Hippocampal formation (tissue), 2 donors: ENCODE data around the gene CD58.

Experiments
- DNase-seq, 2 donors: peaks; one replicate each; lab custom pipeline; 2025; lab: John Stamatoyannopoulos, UW

CD58 gene

GRCh38 chr1:116510361-116510760, 60.5 kb downstream of the CD58 start:
- DNase-seq: no peak

GRCh38 chr1:116508984-116509980, 61.5 kb downstream of the CD58 start:
- no peak for DNase-seq

GRCh38 chr1:116508085-116508983, 62.5 kb downstream of the CD58 start:
- DNase-seq: no peak

GRCh38 chr1:116507631-116508030, 63.2 kb downstream of the CD58 start:
- DNase-seq: no peak

GRCh38 chr1:116506132-116507004, 64.5 kb downstream of the CD58 start:
- DNase-seq: no peak

DNA sequence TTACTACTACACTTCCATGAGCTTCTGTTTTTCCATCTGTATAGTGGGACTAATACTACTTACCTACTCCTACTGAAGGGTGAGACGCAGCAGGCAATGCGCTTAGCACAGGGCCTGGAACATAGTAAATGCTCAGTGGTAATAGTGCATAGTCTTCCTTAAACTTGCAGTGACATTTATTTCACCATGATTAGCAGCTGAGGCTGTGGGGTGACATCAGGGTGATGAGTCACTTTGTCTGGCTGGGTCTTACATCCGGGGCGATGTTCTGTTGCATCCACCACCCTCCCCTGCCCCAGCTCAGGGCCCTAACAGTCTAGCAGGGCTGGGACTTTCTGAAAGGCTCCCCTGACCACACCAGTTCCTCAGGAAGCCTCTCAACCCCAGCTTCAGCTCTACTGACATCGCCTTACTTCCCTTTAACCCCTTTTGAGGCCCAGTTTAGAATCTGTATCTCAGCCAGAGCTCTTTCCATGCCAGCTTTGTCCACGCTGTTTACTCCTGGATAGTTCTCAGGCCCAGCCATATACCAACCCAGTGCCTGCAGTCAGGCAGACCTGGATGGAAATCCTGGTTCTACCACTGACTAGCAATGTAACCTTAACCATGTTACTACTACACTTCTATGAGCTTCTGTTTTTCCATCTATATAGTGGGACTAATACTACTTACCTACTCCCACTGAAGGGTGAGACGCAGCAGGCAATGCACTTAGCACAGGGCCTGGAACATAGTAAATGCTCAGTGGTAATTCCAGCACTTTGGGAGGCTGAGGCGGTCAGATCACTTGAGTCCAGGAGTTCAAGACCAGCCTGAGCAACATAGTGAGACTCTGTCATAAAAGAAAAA, 66.3 kb downstream of the CD58 start:
- DNase-seq: peak in 1 of 2 donors; percentile 28

- DNase-seq: no peak
Measured at GRCh38 chr1:116503546-116504307, 67.1 kb downstream of the CD58 start.

- DNase-seq: no peak
Measured at GRCh38 chr1:116502671-116503314, 68.0 kb downstream of the CD58 start.

- no peak for DNase-seq
Measured at GRCh38 chr1:116501870-116502244, 69.0 kb downstream of the CD58 start.

DNA sequence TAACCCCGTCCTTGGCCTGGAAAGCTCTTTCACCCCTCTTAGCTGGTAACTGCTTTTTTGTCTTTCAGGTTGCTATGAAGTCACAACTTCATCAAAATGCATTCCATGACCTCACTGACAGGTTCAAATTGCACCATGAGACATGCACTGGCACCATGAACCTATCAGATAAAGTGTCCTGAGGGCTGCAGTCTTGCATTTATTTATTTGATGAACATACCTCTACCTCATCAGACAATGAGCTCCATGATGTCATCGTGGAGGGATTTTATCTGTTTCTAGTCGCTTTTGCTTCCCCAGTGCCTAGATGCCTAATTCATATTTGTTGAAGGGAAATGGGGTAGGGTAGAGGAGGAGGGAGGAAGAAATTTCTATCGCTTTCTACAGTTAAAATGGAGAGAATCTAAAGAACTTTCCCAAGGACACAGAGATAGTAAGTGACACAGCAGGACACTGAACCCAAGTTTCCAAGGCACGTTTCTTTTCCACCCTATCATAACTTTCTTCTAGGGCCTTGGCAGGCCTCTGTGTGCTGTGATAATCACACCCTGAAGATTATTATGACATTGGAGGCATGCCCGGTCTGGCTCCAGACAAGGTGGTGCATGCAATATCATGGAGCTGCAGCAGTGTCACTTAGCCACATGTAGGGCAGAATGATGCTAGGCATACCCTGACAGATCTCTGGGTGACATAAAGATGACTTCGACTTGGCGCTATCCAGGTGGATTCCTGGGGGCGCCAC, 69.5 kb downstream of the CD58 start:
- no peak for DNase-seq

- peak; percentile 50 to 70 for DNase-seq
Measured at GRCh38 chr1:116498789-116499628, 71.8 kb downstream of the CD58 start.

GRCh38 chr1:116497656-116498055, 73.2 kb downstream of the CD58 start:
- no peak for DNase-seq

GRCh38 chr1:116496898-116497297, 73.9 kb downstream of the CD58 start:
- DNase-seq: no peak

DNA sequence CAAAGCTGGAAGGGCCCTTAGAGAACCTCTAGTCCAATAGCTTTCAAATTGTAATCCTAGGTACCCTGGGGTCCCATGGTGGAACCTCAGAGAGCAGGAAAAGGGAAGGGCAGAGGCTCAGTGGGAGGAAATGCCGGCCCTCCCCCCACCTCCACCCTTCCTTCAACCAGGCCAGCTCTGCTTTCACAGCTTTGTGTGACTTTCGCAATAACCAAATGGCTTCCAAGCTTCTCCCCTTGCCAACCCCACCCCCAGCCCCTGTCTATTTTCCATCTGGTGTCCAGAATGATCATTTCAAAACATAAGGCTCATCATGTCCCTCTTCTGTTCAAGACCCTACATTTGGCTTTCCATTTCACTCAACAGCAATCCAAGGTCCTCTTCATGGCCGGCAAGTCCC, 74.4 kb downstream of the CD58 start:
- DNase-seq: no peak

GRCh38 chr1:116495535-116495934, 75.3 kb downstream of the CD58 start:
- DNase-seq: no peak

DNA sequence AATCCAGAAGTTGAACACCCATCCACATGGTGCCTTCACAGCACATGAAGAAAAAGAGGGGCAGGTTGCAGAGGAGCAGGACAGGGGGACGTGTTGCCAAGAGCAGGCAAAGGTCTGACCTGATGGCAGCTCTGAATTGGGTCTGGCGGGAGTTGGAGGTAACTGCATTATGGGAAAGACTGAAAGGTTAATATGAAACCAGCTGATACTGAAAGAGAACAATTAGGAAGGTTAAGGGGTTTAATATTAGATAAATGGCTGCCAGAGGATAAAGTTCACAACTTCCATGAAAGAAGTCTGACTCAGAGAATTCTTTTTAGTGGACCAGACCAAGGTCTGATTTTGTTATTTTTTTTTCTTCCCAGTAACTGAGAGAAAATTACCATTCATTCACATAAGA, 76.1 kb downstream of the CD58 start:
- no peak for DNase-seq

DNA sequence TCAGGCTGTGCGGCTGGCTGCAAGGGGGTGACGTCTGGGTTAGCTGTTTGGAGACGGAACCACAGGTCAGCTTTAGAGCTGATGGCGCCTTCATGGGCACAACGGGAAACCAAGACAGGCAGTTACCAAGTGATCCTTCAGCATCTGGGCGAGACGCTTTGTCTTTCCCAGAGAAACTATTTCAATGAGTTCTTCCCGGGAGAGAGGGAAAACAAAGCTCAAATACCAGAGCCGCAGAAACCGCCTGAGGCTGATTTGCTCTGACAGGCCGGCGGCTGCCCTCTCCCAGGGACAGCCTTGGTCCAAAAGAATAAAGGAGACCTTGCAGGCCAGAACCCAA, 76.5 kb downstream of the CD58 start:
- DNase-seq: no peak
